GM12873 (cell line): Measurements from ENCODE around the gene OVOL2.

ENCODE experiments used
- CTCF ChIP-seq: IDR thresholded peaks from 2 replicates; pipeline ENCODE4 v1.5.1; 2012; ENCODE audit warnings: low read depth, mild to moderate bottlenecking, moderate library complexity, low read length, control low read depth; ENCODE audit not compliant: insufficient read depth; ENCODE audit errors: missing control alignments

OVOL2 gene

GRCh38 chr20:18063676-18064075 is 6.0 kb upstream of the OVOL2 start:
- no peak for TF ChIP-seq CTCF

- TF ChIP-seq CTCF: no peak
These were observed 1.9 kb upstream of the OVOL2 start for GRCh38 chr20:18059603-18060002.

GRCh38 chr20:18058661-18059467 is 1.1 kb upstream of the OVOL2 start:
- no peak for TF ChIP-seq CTCF

DNA sequence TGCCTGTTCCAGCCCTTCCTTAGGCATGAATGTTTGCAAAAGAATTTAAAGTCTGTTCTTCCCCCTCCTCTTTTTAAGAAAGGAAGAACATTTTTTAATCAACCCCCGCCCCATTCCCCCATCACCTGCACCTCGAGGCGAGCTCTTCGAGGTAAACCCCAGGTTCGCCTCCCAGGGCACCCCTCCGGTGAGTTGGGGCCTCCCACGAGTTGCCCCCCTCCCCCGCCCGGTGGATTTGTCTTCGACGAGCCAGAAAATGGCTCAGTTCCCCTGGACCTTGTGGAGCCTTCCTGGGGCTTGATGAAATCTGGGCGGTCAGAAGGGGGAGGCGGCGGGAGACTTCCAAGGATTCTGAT is 256 bp upstream of the OVOL2 start:
- TF ChIP-seq CTCF: no peak

GRCh38 chr20:18056174-18057100 is 1.3 kb downstream of the OVOL2 start:
- TF ChIP-seq CTCF: no peak

DNA sequence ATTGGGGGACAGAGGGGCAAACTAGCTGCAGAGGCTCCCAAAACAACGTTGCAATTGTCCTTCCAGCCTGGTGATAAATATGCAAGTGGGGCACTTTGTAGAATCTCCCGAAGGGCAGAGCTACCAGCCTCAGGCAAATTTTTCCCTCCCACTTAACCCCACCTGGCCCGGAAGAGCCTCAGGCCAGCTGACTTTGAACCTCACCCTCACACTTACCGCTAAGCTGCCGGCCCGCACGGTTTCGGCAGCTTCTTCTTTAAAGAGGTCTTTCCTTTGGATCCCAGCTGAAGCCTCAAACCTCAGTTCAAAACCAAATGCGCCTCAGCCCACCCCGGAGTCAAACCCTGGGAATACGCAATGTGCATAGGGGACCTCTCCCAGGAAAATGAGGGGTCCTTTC is 2.5 kb downstream of the OVOL2 start:
- TF ChIP-seq CTCF: no peak

- TF ChIP-seq CTCF: no peak
These were observed 4.9 kb downstream of the OVOL2 start for GRCh38 chr20:18052856-18053255.
